ENCODE results near the gene LIN28B. TPM values are rescaled to one million over a fixed set of nuclear protein-coding genes. Genes with fewer than 3 reads are reported as not detected.
A peak's percentile ranks its signal among the peaks of the same experiment; 100 is the strongest.
"Not testable (repeated sequence)": the region's sequence is repeated elsewhere in the genome, so short reads cannot be mapped to it uniquely, and the experiment has no call there.

Gene LIN28B
- polyA plus RNA-seq, 12 donors = 0.05 to 0.31 (median 0.11) TPM; not detected in 2

GRCh38 chr6:105067329-105067728 is 110.4 kb downstream of the LIN28B start:
- no peak for DNase-seq

GRCh38 chr6:105068407-105068806 is 111.5 kb downstream of the LIN28B start:
- no peak for DNase-seq

GRCh38 chr6:105069821-105070445 is 113.0 kb downstream of the LIN28B start:
- DNase-seq = no peak

- DNase-seq = no peak
Measured at GRCh38 chr6:105072798-105073199, 115.9 kb downstream of the LIN28B start.

- DNase-seq = no peak
Measured at GRCh38 chr6:105075210-105075609, 118.3 kb downstream of the LIN28B start.

GRCh38 chr6:105076418-105076817 is 119.5 kb downstream of the LIN28B start:
- not testable (repeated sequence) for DNase-seq

GRCh38 chr6:105077596-105078385 is 120.9 kb downstream of the LIN28B start:
- peak; percentile 39 for DNase-seq

- no peak for DNase-seq
Measured at GRCh38 chr6:105078386-105078708, 121.4 kb downstream of the LIN28B start.

GRCh38 chr6:105080279-105080678 is 123.4 kb downstream of the LIN28B start:
- no peak for DNase-seq

GRCh38 chr6:105081662-105082061 is 124.8 kb downstream of the LIN28B start:
- DNase-seq = not testable (repeated sequence)

GRCh38 chr6:105087571-105088211 is 130.8 kb downstream of the LIN28B start:
- DNase-seq = peak; percentile 61

- no peak for DNase-seq
Measured at GRCh38 chr6:105091140-105091829, 134.4 kb downstream of the LIN28B start.

- no peak for DNase-seq
Measured at GRCh38 chr6:105094133-105094640, 137.3 kb downstream of the LIN28B start.

- DNase-seq = no peak
Measured at GRCh38 chr6:105095139-105095538, 138.2 kb downstream of the LIN28B start.

- no peak for DNase-seq
Measured at GRCh38 chr6:105097288-105097687, 140.4 kb downstream of the LIN28B start.

- no peak for DNase-seq
Measured at GRCh38 chr6:105099371-105099770, 142.5 kb downstream of the LIN28B start.

GRCh38 chr6:105102186-105102585 is 145.3 kb downstream of the LIN28B start:
- no peak for DNase-seq

- DNase-seq = no peak
Measured at GRCh38 chr6:105105094-105105493, 148.2 kb downstream of the LIN28B start.

- no peak for DNase-seq
Measured at GRCh38 chr6:105106260-105106659, 149.4 kb downstream of the LIN28B start.

GRCh38 chr6:105107207-105107606 is 150.3 kb downstream of the LIN28B start:
- DNase-seq = no peak

- no peak for DNase-seq
Measured at GRCh38 chr6:105108631-105109262, 151.8 kb downstream of the LIN28B start.

Data from muscle of arm (tissue), 12 donors.